AG09319 (cell line): ENCODE measurements around the gene APBA3.
"Not testable (repeated sequence)": the region's sequence is repeated elsewhere in the genome, so short reads cannot be mapped to it uniquely, and the experiment has no call there.

Experiments used
- DNase-seq: peaks from one replicate; pipeline ENCODE4 v3.0.0-alpha.2; 2010; ENCODE audit warnings: low read depth; ENCODE audit errors: extremely low read depth
- TF ChIP-seq, protein P1 (sequence below): IDR thresholded peaks from 2 replicates; pipeline ENCODE4 v1.5.1; 2011; ENCODE audit warnings: low read depth, mild to moderate bottlenecking, inconsistent platforms, low read length, moderate library complexity

Gene APBA3

DNA sequence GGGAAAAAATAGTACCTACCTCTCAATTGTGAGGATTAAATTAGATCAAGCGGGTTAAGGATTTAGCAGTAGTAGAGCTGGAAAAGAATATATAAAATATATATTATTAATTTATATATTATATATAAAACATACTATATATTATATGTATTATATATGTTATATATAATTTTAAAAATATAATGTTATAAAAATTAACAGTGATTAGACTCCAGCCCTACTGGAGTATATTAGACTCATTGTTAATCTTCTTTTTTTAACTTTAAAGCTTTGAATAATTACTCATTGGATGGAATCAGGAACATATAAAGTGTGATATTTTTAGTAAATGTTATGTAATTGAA lies 610 bp upstream of the APBA3 start:
- TF ChIP-seq, protein P1, sequence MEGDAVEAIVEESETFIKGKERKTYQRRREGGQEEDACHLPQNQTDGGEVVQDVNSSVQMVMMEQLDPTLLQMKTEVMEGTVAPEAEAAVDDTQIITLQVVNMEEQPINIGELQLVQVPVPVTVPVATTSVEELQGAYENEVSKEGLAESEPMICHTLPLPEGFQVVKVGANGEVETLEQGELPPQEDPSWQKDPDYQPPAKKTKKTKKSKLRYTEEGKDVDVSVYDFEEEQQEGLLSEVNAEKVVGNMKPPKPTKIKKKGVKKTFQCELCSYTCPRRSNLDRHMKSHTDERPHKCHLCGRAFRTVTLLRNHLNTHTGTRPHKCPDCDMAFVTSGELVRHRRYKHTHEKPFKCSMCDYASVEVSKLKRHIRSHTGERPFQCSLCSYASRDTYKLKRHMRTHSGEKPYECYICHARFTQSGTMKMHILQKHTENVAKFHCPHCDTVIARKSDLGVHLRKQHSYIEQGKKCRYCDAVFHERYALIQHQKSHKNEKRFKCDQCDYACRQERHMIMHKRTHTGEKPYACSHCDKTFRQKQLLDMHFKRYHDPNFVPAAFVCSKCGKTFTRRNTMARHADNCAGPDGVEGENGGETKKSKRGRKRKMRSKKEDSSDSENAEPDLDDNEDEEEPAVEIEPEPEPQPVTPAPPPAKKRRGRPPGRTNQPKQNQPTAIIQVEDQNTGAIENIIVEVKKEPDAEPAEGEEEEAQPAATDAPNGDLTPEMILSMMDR, result no peak
- DNase-seq, result no peak

DNA sequence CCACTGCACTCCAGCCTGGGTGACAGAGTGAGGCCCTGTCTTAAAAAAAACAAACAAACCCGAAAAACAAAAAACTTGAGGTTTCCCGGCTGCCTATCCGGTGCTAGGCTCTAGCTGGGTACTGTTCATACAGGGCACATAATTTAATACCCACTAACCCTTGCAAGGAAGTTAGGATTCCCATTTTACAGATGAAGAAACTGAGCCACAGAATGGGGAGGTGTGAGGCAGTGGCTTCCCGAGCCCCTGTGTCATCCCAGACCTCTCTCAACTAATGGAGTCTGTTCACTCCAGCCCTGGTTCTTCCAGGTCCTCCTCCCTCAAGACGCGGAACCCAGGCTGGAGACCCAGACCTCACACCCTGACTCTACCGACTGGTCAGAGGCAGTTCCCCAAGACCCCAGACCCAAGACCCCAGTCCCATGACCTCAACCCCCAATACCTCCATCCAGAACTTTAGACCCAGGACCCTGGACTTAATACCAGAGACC lies 576 bp downstream of the APBA3 start:
- no peak for DNase-seq
- TF ChIP-seq, protein P1, result no peak

- DNase-seq, result no peak
- TF ChIP-seq, protein P1, result no peak
These were observed 1.8 kb downstream of the APBA3 start for GRCh38 chr19:3759482-3760254.

DNA sequence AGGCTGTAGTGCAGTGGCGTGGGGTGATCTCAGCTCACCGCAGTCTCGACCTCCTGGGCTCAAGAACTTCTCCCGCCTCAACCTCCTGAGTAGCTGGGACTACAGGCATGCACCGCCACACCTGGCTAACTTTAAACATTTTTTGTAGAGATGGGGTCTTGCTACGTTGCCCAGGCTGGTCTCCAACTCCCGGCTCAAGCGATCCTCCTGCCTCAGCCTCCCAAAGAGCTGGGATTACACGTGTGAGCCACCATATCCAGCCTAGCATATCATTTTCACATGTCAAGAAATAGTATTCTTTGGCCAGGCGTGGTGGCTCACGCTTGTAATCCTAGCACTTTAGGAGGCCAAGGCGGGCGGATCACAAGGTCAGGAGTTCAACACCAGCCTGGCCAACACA lies 3.2 kb downstream of the APBA3 start:
- DNase-seq, result not testable (repeated sequence)

DNA sequence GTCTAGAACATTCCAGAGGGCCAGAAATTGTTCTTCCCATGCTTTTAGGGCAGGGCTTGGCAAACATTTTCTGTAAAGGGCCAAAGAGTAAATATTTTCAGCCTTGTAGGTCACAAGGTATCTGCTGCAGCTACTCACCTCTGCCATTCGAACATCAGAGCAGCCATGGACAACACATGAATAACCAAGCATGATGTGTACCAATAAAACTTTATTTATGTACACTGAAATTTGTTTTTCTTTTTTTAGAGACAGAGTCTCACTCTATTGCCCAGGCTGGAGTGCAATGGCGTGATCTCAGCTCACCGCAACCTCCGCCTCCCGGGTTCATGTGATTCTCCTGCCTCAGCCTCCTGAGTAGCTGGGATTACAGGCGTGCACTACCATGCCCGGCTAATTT lies 3.8 kb downstream of the APBA3 start:
- DNase-seq, result not testable (repeated sequence)

DNA sequence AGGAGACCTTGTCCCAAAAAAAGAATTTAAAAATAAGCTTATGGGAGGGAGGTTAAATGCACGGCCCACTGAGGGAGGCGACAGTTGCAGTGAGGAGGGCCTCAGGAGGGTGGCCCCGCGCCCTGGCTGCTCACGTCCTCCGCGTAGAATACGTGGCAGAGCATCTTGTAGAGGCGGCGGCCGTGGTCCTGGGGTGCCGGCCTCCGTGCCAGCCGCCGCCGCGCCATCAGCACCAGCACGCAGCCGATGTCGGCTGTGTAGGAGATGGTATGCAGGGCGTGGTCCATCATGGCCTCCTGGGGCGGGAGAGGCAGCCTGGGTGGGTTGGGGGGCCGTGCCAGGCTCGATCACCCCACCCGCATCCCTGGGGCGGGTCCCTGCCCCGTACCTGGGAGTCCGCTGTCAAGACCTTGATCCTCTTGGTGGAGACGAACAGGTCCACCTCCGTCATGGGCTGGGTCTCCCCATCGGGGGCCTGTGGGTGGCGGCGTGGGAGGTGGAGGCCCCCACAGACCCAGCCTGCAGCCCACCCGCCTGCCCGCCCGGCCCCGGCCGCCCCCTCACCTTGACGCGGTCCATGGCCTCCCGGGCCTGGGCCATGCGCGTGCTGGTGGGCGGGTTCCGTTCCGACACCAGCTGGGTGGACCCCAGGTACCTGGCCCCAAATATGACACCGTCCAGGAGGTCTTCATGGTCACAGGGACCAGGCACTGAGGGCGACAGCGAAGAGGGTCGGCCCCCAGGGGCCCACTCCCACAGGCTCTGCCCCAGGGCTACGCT lies 7.7 kb downstream of the APBA3 start:
- DNase-seq, result no peak
- TF ChIP-seq, protein P1, result no peak

- TF ChIP-seq, protein P1, result no peak
These were observed 9.0 kb downstream of the APBA3 start for GRCh38 chr19:3752492-3752891.

DNA sequence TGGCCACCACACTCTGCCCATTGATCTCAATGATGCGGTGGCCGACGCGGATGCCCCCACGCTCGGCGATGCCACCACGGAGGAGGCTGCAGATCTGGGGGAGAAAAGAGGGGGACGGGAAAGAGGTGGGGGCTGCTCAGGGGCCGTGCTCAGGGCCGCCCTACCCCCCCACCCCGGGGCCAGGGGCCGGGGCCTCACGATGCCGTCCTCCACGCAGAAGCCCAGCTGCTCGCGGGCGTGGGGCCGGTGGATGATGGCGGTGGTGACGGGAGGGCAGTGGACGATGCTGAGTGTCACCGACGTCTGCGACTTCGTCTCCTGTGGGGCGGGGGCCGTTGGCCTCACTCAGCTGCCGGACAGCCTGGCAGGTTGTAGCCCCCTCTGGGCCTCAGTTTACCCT lies 10.3 kb downstream of the APBA3 start:
- TF ChIP-seq, protein P1, result no peak
- DNase-seq, result no peak

More at GRCh38 chr19:3752492-3752891, 9.0 kb downstream of the APBA3 start:
- no peak for DNase-seq
